ENCODE results near the gene ADAMTS3.

ADAMTS3 gene

DNA sequence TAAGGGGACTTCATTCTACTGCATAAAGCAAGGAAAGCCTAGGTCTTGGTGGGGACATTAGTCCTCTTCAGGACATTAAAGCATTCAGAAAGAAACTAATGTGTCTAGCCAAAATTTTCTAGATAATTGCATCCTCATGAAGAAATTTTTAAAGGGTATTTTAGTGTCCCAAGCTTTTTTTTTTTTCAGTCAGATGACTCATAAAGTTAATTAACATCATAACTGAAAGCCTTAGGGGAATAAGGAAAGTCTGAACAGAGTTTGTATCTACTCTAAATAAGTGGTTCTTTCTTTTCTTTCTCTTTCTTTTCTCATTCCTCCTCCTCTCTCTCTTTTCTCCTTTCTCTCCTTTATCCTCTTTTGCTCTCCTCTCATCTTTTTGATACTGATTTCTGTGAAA is 202.4 kb downstream of the ADAMTS3 start:
- Histone ChIP-seq H3K14ac (ENCODE audit: low read length in 2 of 2) (no peak overlapping the region), H3K79me1 (replicated peaks; ENCODE audit: low read length, poor library complexity, severe bottlenecking) (no peaks in the 10 kb centered on the region), H3K9me3 (ENCODE audit: control insufficient read depth, low read length) (no peaks in the 10 kb centered on the region), H3K27me3 (ENCODE audit: control insufficient read depth in 1 of 2, insufficient read depth in 1 of 2, low read length in 2 of 2) (no peaks in the 10 kb centered on the region), H3K23ac (ENCODE audit: low read length in 2 of 2) (no peak overlapping the region), H2BK15ac (ENCODE audit: low read depth, poor library complexity, severe bottlenecking) (no peak overlapping the region), H3K18ac (ENCODE audit: low read depth in 1 of 2, low read length in 2 of 2) (no peak overlapping the region), H4K91ac (ENCODE audit: low read length) (no peak overlapping the region), H4K8ac (ENCODE audit: low read length) (no peak overlapping the region), H3K4me3 (ENCODE audit: insufficient read depth in 1 of 2, low read depth in 1 of 2, low read length in 2 of 2) (no peak overlapping the region), H3K4me2 (ENCODE audit: low read length, poor library complexity, severe bottlenecking) (no peak overlapping the region), H2AFZ (ENCODE audit: low read depth, low read length) (no peak overlapping the region), H2BK5ac (ENCODE audit: low read depth, low read length, poor library complexity, severe bottlenecking) (no peak overlapping the region), H3K4me1 (ENCODE audit: control insufficient read depth, insufficient read depth, low read depth, low read length) (no peaks in the 10 kb centered on the region), H3K36me3 (ENCODE audit: control insufficient read depth in 1 of 2, insufficient read depth in 2 of 2, low read depth in 1 of 2, low read length in 2 of 2) (no peaks in the 10 kb centered on the region), H2BK12ac (ENCODE audit: low read length in 2 of 2) (no peak overlapping the region), H3K27ac (ENCODE audit: low read length, poor library complexity, severe bottlenecking) (no peak overlapping the region), H2BK120ac (ENCODE audit: low read depth, low read length) (no peak overlapping the region), H2AK5ac (ENCODE audit: low read length, severe bottlenecking) (no peak overlapping the region), H3K4ac (ENCODE audit: low read depth in 1 of 2, low read length in 2 of 2) (no peak overlapping the region), H3K9ac (ENCODE audit: low read length) (peak overlapping the region; percentile 55)
- DNase-seq, result no peak

DNA sequence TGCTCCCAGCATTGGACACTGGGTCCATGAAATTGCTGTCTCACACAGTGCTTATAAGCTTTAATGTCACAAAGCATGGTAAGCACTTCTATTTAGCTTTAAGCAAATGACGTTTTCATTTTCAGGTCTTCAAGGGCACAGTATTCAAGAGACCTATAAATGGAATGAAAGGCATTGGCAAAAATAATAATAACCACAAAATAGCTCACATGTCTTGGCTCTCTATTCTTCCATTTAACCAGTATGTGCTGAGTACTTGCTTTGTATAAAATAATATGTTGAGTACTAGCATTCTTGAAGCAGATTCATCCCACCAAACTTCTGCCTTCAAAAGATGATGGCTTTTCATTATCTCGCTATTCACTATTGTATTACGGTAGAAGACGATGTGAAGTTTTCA is 203.0 kb downstream of the ADAMTS3 start:
- Histone ChIP-seq H3K9ac (ENCODE audit: low read length) (no peak overlapping the region), H3K9me3 (ENCODE audit: control insufficient read depth, low read length) (no peaks in the 10 kb centered on the region), H3K23ac (ENCODE audit: low read length in 2 of 2) (no peak overlapping the region), H3K4me1 (ENCODE audit: control insufficient read depth, insufficient read depth, low read depth, low read length) (no peaks in the 10 kb centered on the region), H3K4me2 (ENCODE audit: low read length, poor library complexity, severe bottlenecking) (no peak overlapping the region), H4K91ac (ENCODE audit: low read length) (no peak overlapping the region), H3K36me3 (ENCODE audit: control insufficient read depth in 1 of 2, insufficient read depth in 2 of 2, low read depth in 1 of 2, low read length in 2 of 2) (no peaks in the 10 kb centered on the region), H3K4me3 (ENCODE audit: insufficient read depth in 1 of 2, low read depth in 1 of 2, low read length in 2 of 2) (no peak overlapping the region), H2BK12ac (ENCODE audit: low read length in 2 of 2) (no peak overlapping the region), H2AFZ (ENCODE audit: low read depth, low read length) (no peak overlapping the region), H4K8ac (ENCODE audit: low read length) (no peak overlapping the region), H3K4ac (ENCODE audit: low read depth in 1 of 2, low read length in 2 of 2) (no peak overlapping the region), H3K18ac (ENCODE audit: low read depth in 1 of 2, low read length in 2 of 2) (no peak overlapping the region), H3K27ac (ENCODE audit: low read length, poor library complexity, severe bottlenecking) (no peak overlapping the region), H3K14ac (ENCODE audit: low read length in 2 of 2) (no peak overlapping the region), H3K27me3 (ENCODE audit: control insufficient read depth in 1 of 2, insufficient read depth in 1 of 2, low read length in 2 of 2) (no peaks in the 10 kb centered on the region), H2BK120ac (ENCODE audit: low read depth, low read length) (no peak overlapping the region), H3K79me1 (replicated peaks; ENCODE audit: low read length, poor library complexity, severe bottlenecking) (no peaks in the 10 kb centered on the region), H2BK15ac (ENCODE audit: low read depth, poor library complexity, severe bottlenecking) (no peak overlapping the region), H2BK5ac (ENCODE audit: low read depth, low read length, poor library complexity, severe bottlenecking) (no peak overlapping the region), H2AK5ac (ENCODE audit: low read length, severe bottlenecking) (no peak overlapping the region)
- no peak for DNase-seq
- WGBS, result 100% methylated on average over 3 of the region's 4 CpGs

GRCh38 chr4:72365016-72365415 is 204.0 kb downstream of the ADAMTS3 start:
- no peak for DNase-seq
- no peak overlapping the region for H3K18ac ChIP-seq (ENCODE audit: low read depth in 1 of 2, low read length in 2 of 2)
- no CpG with 5 or more reads among the region's 1 CpG for WGBS
- no peak overlapping the region for H3K4me3 ChIP-seq (ENCODE audit: insufficient read depth in 1 of 2, low read depth in 1 of 2, low read length in 2 of 2)
- no peak overlapping the region for H4K91ac ChIP-seq (ENCODE audit: low read length)
- no peaks in the 10 kb centered on the region for H3K79me1 ChIP-seq (replicated peaks; ENCODE audit: low read length, poor library complexity, severe bottlenecking)
- H3K27ac ChIP-seq (ENCODE audit: low read length, poor library complexity, severe bottlenecking), result no peak overlapping the region
- H3K4ac ChIP-seq (ENCODE audit: low read depth in 1 of 2, low read length in 2 of 2), result no peak overlapping the region
- no peak overlapping the region for H2BK120ac ChIP-seq (ENCODE audit: low read depth, low read length)
- H4K8ac ChIP-seq (ENCODE audit: low read length), result no peak overlapping the region
- no peak overlapping the region for H2AFZ ChIP-seq (ENCODE audit: low read depth, low read length)
- H3K14ac ChIP-seq (ENCODE audit: low read length in 2 of 2), result no peak overlapping the region
- no peak overlapping the region for H3K23ac ChIP-seq (ENCODE audit: low read length in 2 of 2)
- no peaks in the 10 kb centered on the region for H3K36me3 ChIP-seq (ENCODE audit: control insufficient read depth in 1 of 2, insufficient read depth in 2 of 2, low read depth in 1 of 2, low read length in 2 of 2)
- H2BK12ac ChIP-seq (ENCODE audit: low read length in 2 of 2), result no peak overlapping the region
- no peaks in the 10 kb centered on the region for H3K9me3 ChIP-seq (ENCODE audit: control insufficient read depth, low read length)
- H3K27me3 ChIP-seq (ENCODE audit: control insufficient read depth in 1 of 2, insufficient read depth in 1 of 2, low read length in 2 of 2), result no peaks in the 10 kb centered on the region
- no peak overlapping the region for H3K4me2 ChIP-seq (ENCODE audit: low read length, poor library complexity, severe bottlenecking)
- no peak overlapping the region for H2BK5ac ChIP-seq (ENCODE audit: low read depth, low read length, poor library complexity, severe bottlenecking)
- no peak overlapping the region for H2AK5ac ChIP-seq (ENCODE audit: low read length, severe bottlenecking)
- H2BK15ac ChIP-seq (ENCODE audit: low read depth, poor library complexity, severe bottlenecking), result no peak overlapping the region
- H3K4me1 ChIP-seq (ENCODE audit: control insufficient read depth, insufficient read depth, low read depth, low read length), result no peaks in the 10 kb centered on the region
- H3K9ac ChIP-seq (ENCODE audit: low read length), result no peak overlapping the region

DNA sequence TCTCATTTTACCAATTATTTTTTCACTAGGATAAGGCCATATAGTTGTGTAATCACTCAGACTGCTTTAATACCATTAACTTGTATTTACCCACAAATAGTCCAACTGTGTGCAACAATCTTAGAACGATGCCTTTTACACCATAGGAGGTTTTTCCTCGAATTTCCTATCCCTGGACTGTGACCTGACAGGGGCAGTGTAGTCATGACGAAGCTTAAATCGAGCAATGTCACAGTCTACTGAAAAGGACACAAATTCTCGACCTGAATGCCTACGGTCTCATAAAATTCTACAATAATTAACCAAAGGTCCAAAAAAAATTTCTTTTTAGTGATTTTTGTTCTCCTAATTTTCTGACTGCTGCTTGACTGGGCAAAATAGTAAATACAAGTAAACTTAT is 208.9 kb downstream of the ADAMTS3 start:
- no peak overlapping the region for H2BK5ac ChIP-seq (ENCODE audit: low read depth, low read length, poor library complexity, severe bottlenecking)
- no peaks in the 10 kb centered on the region for H3K9me3 ChIP-seq (ENCODE audit: control insufficient read depth, low read length)
- no peak overlapping the region for H3K14ac ChIP-seq (ENCODE audit: low read length in 2 of 2)
- no peak for DNase-seq
- no peak overlapping the region for H2AFZ ChIP-seq (ENCODE audit: low read depth, low read length)
- H3K79me1 ChIP-seq (replicated peaks; ENCODE audit: low read length, poor library complexity, severe bottlenecking), result no peaks in the 10 kb centered on the region
- 88% methylated on average over 5 of the region's 6 CpGs for WGBS
- no peak overlapping the region for H3K4ac ChIP-seq (ENCODE audit: low read depth in 1 of 2, low read length in 2 of 2)
- no peak overlapping the region for H4K8ac ChIP-seq (ENCODE audit: low read length)
- H3K18ac ChIP-seq (ENCODE audit: low read depth in 1 of 2, low read length in 2 of 2), result no peak overlapping the region
- no peak overlapping the region for H2AK5ac ChIP-seq (ENCODE audit: low read length, severe bottlenecking)
- H3K36me3 ChIP-seq (ENCODE audit: control insufficient read depth in 1 of 2, insufficient read depth in 2 of 2, low read depth in 1 of 2, low read length in 2 of 2), result no peaks in the 10 kb centered on the region
- H3K9ac ChIP-seq (ENCODE audit: low read length), result no peak overlapping the region
- no peak overlapping the region for H2BK120ac ChIP-seq (ENCODE audit: low read depth, low read length)
- no peak overlapping the region for H3K27ac ChIP-seq (ENCODE audit: low read length, poor library complexity, severe bottlenecking)
- no peak overlapping the region for H4K91ac ChIP-seq (ENCODE audit: low read length)
- H3K23ac ChIP-seq (ENCODE audit: low read length in 2 of 2), result no peak overlapping the region
- no peak overlapping the region for H3K4me3 ChIP-seq (ENCODE audit: insufficient read depth in 1 of 2, low read depth in 1 of 2, low read length in 2 of 2)
- no peaks in the 10 kb centered on the region for H3K27me3 ChIP-seq (ENCODE audit: control insufficient read depth in 1 of 2, insufficient read depth in 1 of 2, low read length in 2 of 2)
- H3K4me2 ChIP-seq (ENCODE audit: low read length, poor library complexity, severe bottlenecking), result no peak overlapping the region
- H3K4me1 ChIP-seq (ENCODE audit: control insufficient read depth, insufficient read depth, low read depth, low read length), result no peaks in the 10 kb centered on the region
- H2BK12ac ChIP-seq (ENCODE audit: low read length in 2 of 2), result no peak overlapping the region
- no peak overlapping the region for H2BK15ac ChIP-seq (ENCODE audit: low read depth, poor library complexity, severe bottlenecking)
